HG03442 (cell line): Measurements from ENCODE around the gene BCL7B.
"Not testable (repeated sequence)": the region's sequence is repeated elsewhere in the genome, so short reads cannot be mapped to it uniquely, and the experiment has no call there.

Source experiments
- ATAC-seq: cut with Tn5 transposase; IDR thresholded peaks from one replicate; pipeline ENCODE4 v1.9.1; 2021; ENCODE audit warnings: mild to moderate bottlenecking, moderate library complexity; ENCODE audit not compliant: unreplicated experiment

Gene BCL7B

DNA sequence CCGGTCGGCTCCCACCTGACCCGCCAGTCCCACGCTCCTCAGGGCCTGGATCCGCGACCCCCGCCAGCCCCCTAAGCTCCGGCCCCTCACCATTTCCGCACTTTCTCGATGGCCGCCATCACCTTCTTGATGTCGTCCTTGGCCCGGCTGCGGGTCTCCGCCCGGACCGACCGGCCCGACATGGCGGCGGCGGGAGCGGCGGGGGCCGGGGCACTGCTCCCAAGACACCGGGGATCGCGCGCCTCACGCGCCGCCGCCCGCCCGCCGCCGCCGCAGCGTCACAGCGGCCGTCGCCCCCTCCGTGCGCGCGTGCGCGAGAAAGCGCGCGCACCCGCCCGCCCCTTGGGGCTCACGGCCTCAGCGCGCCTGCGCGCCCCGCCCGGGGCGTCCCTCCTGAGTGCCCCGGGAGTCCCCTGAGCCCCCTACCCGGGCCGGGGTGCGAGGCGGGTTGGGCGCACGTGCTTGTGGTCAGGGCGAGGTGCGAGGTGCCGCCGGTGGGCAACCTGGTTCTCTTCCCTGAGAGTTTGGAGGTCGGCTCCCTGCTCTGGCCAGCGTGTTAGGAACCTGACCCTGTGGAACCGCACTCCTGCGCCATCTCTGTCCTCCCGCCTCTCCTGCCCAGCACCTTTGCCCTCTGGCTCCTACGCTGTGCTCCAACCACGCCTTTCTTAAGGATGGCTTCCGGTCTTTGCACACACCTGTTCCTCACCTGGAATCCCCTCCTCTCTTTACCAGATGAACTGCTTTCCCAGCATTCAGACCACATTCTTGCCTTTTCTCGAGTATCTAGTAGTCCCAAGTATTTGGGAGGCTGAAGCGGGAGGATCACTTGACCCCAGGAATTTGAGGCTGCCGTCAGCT, at the start of gene BCL7B:
TSS of gene BCL7B (minus strand) at position 294 of the 861 bp plus-strand sequence. CDS start at position 182, 112 bp downstream.
- peak; percentile 41 for ATAC-seq

DNA sequence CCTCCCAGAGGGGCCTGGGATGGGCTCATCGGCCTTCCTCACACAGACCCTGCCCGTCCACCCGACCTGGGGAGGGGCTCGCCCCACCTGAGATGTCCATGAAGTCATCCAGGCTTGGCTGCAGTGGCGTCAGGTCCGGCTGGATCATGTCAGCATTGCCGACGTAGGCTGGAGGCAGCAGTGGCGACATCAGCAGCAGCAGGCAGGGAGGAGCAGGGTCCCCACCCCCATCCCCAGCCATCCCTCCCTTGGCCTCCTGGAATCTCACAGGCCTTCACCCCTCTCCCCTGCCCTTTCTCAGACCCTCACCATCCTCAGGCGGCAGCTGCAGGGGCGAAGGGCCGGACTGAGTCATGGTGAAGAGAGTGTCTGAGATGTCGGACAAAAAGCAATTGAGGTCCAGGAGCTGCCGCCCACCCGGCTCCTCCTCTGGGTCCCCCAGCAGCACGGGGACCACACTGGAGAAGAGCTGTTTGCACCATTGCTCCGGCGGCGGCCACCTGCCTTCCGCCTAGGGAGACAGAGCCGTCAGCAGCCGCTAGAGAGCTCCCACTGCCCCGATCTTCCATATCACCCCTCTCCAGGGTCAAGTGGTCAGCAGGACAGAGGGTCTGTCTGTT, 48.2 kb upstream of the BCL7B start:
- ATAC-seq, result no peak

DNA sequence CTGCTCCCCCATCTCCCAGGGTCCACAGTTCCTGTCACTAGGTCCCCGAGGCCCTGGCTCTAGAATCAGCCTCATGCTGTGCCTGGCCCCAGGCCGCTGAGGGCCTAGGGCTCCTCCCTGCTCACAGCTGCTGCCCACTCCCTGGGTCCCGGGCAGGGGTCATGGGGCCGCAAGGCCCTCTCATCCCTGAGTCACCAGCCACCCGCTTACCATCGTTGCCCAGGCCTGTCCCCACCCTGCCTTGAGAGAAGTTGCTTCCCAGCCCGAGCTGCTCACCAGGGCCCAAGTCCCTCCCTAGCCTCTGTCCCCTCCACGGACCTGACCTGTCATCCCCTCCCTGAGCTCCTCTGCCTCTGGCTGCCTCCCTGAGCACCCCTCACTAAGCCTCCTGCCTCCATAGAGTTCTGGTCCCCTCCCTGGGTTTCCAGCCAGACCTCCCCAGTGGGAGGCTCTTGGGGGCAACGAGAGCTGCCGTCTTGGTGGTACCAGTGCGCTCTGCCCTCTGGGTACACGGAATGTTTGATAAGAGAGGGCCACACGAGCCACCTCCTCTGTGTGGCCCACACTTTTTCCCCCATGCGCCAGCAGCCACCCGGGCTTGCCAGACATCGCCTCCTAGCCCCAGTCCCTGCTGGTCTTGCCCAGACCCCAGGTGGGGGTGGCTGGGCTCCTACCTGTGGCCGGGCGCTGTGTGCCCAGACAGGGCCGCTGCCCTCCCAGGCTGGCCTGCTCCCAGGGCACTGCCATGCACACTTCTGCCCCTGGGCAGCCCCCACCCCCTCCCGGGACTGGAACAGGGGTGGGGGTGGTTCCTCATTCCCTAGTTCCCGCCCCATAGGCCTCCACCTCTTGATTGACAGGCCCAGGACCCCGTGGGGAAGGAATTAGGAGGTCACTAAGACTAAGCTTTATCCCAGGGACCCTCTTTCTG, 45.5 kb upstream of the BCL7B start:
- ATAC-seq, result no peak

DNA sequence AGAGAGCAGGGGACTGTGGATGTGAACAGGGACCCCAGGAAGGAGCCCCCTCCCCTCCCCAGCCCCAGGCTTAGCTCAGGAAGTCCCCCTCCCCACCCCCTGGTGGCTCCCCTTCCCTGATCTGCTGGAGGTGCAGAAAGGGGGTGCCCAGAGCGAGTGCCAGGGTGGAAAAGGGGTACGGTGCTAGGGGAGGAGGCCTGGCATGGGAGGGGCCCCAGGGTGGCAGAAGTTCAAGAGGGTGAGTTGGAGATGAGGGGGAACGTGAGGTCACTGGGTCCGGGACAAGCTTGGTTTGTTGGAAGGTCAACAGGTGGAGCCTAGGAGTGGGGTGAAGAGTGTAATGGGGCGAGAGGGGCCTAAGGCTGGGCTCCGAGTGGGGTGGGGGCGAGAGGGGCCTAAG, 42.4 kb upstream of the BCL7B start:
- no peak for ATAC-seq

DNA sequence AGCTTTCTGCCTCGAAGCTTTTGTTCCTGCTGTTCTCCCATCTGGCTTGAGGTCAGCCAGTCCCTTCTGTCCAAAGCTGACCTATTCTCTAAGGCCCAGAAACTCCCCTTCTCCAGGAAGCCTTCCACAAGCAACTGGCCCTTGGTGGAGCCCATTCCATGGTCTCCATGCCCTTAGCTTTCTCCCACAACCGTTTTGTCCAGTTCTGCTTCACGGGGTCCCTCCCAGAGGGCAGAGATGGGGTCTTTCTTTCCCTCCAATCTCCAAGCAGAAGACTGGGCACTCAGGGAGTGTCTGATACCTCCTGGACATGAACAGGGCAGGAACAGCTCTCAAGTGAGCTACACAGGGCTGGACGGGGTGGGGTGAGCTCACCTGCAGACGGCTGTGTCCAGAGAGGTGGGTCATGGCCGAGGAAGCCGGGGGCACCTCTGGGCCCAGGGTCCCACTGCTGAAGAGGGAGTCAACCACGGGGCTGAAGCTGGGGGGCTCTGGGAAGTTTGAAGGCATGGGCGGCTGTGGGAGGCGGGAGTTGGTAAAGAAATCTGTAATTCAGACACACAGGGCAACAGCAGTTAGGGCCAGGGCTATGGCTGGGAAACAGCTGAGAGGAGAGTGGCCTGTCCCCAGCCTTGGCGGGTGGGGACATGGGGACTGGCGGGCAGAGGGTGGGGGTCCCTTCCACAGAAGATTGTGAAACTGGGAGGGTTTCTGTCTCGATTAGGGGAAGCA, 41.8 kb upstream of the BCL7B start:
- ATAC-seq, result no peak

DNA sequence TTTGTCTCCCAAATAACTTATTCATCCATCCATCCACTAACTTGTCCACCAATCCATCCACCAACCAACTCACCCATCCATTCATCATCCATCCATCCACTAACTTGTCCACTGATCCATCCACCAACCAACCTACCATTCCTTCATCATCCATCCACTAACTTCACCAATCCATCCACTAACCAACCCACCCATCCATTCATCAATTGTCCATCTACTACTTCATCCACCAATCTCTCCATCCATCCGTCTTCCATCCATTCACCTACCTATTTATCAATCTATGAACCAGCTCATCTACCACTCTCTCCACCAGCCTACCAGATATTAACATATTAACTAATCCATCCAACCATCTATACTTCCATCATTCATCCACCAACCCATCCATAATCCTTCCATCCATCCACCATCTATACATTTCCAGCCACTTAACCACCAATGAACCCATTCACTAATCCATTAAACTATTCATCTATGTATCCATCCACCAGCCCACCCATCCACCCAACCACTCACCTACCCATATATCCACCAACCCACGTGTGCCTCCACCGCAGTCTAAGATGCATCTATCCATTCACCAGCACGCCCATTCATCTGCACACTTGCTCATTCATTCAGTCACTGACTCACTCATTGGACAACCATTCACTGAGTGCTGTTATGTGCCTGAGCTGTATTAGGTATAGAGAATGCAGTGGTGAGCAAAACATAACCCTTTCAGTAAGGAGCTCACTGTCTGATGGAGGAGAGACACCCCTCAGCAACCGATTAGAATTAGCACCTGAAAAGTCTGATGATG, 40.7 kb upstream of the BCL7B start:
- no peak for ATAC-seq

DNA sequence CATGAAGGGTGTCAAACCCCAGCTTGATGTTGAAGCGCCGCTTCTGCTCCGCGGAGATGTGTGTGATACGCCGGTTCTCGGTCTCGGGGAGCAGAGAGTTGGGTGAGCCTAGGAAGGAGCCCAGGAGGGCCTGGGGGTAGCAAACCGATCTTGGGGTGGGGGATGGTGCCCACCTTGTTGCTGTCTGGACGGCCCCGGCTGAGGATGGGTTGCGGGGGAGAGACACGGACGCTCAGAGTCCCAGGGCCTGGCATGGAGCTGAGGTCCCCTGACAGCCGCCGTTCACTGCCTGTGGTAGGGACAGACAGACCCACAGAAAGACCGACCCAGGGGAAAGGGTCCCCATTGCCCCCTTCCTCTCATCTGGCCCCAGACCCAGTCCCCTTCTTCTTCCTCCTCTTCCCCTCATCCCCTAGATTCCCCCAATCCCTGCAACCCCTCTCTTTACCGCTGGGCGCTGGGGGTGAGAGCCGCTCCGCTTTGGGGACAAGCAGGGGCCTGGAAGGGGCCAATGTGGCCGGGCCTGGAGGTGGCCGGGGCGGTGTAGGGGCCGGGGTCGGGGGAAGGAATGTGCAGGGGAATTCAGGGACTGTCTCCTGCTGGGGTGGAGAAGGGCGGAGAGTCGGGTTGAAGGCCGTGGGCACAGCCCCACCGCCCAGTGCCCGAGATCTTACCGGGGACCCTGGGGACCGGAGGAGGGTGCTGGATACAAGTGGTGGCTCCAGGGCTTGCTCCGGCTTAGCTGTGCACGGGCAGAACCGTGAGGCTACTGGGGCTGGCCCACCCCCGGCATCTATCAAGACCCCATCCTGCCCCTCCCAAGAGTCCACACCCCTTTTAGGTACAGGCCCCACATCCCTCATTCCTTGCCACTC, 38.9 kb upstream of the BCL7B start:
- no peak for ATAC-seq

DNA sequence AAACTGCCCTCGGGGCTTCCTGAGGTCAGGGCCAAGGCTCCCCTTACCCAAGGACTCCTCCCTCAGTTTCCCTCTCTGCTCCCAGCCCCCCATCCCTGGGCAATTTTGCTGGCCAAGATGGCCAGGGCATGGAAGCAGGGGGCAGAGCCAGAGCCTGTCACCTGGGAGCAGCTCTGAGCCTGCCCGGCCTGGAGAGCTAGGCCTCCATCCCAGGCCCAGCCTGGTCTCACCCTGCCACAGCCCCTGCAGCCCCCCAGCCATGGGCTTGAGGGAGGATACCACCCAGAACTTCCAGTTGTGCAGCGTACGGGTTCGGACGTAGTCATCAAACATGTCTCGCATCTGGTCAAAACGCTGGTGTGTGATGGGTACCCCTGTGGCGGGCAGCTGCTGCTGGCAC, 37.9 kb upstream of the BCL7B start:
- ATAC-seq, result no peak

DNA sequence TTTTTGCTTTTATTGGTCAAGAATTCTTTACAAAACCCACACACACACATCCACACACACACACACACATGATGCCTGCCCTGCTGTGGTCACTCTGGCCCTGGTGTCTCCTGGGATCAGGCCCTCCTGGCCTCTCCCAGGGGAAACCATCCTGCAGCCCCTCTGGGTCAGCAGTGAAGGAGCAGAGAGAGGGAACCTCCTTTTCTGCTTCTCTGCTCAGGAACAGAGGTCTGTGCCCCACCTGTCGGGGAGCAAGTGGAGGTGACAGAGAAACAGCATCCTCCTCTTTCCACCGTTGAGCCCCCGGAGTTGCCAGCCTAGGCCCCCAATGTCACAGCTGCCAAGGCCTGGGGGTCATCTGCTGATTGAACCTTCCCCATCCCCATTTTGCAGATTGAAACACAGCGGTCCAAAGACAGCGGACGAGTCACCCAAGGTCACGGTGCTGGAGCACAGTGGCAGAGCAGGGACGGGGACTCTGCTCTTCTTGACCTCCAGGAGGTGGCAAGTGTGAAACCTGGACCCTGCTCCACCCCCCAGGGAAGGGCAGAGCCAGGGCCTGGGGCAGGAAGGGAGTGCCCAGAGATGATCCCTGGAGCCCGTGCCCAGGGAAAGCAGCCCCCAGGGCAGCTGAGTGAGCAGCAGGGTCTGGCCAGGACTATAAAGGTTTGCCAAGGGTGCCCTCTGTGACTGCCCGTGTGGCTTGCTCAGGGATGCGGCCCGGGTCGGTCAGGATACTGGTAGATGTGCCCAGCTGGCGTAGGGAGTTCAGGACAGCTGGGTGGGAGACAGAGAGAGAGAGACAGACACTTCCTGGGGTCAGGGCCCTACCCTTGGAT, 35.9 kb upstream of the BCL7B start:
- ATAC-seq, result no peak

DNA sequence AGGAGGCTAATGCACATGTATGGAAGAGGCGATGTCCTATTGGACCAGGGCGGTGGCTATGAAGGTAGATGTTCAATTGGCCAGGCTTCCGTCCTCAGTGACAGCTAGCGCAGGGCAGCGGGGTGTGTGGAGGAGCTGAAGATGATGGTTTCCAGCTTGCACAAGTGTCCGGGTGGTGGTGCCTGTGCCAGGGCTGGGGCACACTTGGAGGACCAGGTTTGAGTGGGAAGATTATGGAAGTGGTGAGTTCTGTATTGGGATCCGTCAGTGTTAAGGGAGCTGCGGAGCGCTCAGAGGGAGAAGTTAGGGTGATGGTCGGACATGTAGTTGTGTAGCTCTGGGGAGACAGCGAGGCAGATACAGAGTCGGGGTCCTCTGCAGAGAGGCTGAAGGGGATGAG, 29.4 kb upstream of the BCL7B start:
- ATAC-seq, result no peak

DNA sequence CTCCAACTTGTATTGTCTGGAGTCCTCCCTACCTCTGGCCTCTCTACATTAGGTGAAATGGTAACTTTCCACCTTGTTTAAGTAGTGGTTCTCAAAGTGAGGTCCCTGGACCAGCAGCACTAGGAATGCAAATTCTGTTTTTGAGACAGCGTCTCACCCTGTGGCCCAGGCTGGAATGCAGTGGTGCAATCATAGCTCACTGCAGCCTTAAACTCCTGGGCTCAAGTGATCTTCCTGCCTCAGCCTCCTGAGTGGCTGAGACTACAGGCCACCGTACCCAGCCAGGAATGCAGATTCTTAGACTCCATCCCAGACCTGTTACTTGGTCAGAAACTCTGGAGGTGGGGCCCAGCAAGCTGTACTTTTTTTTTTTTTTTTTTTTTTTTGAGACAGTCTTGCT, 27.7 kb upstream of the BCL7B start:
- no peak for ATAC-seq

DNA sequence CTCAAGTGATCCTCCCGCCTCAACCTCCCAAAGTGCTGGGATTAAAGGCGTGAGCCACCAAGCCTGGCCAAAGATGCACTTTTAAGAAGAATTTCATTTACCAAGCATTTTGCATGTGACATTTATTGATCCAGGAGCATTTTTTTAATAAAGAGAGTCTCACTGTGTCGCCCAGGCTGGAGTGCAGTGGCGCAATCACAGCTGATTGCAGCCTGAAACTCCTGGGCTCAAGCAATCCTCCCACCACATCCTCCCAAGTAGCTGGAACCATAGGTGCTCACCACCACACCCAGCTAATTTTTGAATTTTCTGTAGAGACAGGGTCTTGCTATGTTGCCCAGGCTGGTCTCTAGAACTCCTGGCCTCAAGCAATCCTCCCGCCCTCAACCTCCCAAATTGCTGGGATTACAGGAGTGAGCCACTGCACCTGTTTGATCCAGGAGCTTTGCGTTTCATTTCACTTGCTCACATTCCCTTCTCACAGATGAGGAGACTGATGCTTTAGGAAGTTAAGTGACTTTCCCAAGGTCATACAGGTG, 25.2 kb upstream of the BCL7B start:
- ATAC-seq, result no peak

DNA sequence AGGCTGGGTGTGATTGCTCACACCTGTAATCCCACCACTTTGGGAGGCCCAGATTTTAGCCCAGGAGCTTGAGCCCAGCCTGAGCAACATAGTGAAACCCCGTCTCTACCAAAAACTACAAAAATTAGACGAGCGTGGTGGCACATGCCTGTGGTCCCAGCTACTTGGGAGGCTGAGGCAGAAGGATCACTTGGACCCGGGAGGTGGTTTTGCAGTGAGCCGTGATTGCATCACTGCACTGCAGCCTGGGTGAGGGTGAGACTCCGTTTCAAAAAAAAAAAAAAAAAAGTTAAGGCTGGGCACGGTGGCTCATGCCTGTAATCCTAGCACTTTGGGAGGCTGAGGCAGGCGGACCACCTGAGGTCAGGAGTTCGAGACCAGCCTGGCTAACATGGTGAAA, 23.5 kb upstream of the BCL7B start:
- ATAC-seq, result not testable (repeated sequence)

DNA sequence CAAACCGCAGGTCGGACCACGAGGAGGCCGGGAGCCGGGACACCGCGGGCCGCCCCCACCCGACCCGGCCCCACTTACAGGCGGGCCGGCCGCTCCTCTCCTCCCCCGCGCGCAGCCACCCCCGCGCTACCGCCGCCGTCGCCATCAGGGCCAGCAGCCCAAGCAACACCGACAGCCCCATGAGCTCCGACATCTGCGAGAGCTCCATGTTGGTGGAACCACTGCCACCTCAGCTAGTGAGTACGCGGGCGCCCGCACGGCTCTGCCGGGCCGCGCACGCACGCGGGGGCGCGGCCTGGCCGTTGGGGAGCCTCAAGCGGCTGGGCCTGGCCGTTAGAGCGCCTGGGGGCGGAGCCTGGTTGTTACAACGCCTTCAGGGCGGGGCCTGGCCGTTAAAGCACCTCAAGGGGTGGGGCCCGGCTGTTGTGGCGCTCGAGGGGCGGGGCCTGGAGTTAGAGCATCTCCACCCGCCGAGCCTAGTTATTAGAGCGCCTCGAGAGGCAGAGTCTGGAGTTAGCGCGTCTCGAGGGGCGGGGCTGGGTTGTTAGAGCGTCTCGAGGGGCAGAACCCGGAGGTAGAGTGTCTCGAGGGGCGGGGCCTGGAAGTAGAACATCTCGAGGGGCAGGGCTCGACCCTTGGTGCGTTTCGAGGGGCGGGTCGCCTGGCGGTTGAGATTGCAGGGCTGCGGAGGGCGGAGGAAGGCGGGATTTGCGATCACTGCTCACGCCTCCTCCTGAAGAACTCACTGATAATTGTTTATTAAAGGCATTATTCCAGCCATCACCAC, 21.0 kb upstream of the BCL7B start, which contains the start of gene TBL2:
TSS of gene TBL2 (minus strand) at position 238 of the 787 bp plus-strand sequence. CDS start at position 208, 30 bp downstream.
- ATAC-seq, result peak; percentile 89

DNA sequence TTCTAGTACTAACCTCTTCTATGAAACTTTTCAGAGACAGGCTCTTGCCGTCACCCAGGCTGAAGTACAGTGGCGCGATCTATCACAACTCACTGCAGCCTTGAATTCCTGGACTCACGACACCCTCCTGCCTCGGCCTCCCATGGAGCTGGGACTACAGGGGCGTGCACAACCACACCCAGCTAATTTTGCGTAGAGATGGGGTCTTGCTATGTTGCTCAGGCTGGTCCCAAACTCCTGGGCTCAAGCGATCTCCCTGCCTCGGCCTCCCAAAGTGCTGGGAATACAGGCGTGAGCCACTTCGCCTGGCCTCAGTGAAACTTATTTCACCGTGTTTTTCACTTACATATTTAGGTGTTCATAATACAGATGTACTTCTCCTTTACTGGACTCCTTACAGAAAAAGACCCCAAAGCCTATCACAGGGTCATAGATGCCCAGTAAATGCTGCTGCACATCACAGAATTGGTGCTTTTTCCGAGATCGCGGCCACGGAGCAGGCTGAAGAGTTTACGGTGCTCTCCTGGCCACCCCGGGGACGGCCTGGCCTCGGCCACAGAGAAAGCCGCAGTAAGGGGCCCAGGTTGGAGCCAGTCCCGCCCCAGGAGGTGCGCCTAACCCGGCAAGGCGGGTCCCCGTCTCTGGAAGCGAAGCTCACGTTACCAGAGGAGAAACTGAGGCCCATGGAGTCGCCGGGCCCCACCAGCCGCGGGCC, 20.3 kb upstream of the BCL7B start:
- ATAC-seq, result peak; percentile 5

DNA sequence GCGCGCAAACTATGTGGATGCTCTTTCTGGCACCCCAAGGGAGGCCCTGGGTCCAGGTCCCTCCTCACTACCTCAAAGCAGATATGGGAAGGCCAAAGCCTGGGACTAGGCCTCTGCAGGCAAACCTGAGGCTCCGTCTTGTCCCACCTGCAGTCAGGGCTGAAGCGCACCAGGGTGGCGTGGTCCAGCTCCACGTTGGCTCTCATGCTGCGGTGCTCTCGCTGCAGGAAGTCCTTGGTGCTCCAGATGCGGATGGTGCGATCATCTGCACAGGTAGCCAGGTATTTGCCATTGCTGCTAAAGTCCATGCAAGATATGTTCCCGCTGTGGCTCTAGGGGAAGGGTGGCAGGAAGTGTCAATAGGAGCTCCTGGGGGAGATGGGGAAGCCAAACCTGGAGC, 16.3 kb upstream of the BCL7B start:
- ATAC-seq, result no peak
